Fibroblast of lung (primary cell): ENCODE results near the gene SLC1A1.

ENCODE experiments used
- EZH2 ChIP-seq: IDR thresholded peaks from 2 replicates; pipeline ENCODE4 v1.5.1; 2012; ENCODE audit warnings: low read length, control low read depth, mild to moderate bottlenecking; ENCODE audit errors: missing control alignments
- TF ChIP-seq, protein P1 (sequence below), 2 donors: IDR thresholded peaks in 1 of 2; conservative IDR thresholded peaks in 1 of 2; 1 replicate in 1 of 2; 2 replicates in 1 of 2; pipeline ENCODE4 v1.5.1; 2011 to 2012; ENCODE audit warnings: low read length in 2 of 2, control low read depth in 1 of 2, inconsistent platforms in 1 of 2, low read depth in 1 of 2, mild to moderate bottlenecking in 1 of 2

- TF ChIP-seq, protein P1, sequence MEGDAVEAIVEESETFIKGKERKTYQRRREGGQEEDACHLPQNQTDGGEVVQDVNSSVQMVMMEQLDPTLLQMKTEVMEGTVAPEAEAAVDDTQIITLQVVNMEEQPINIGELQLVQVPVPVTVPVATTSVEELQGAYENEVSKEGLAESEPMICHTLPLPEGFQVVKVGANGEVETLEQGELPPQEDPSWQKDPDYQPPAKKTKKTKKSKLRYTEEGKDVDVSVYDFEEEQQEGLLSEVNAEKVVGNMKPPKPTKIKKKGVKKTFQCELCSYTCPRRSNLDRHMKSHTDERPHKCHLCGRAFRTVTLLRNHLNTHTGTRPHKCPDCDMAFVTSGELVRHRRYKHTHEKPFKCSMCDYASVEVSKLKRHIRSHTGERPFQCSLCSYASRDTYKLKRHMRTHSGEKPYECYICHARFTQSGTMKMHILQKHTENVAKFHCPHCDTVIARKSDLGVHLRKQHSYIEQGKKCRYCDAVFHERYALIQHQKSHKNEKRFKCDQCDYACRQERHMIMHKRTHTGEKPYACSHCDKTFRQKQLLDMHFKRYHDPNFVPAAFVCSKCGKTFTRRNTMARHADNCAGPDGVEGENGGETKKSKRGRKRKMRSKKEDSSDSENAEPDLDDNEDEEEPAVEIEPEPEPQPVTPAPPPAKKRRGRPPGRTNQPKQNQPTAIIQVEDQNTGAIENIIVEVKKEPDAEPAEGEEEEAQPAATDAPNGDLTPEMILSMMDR (conservative IDR thresholded peaks at IDR 0.05 in 1 of 2, IDR thresholded peaks at IDR 0.05 in 1 of 2; ENCODE audit: low read depth in 1 of 2, low read length in 2 of 2), result no peak
- TF ChIP-seq EZH2, result no peak
Observed at GRCh38 chr9:4508907-4509589, 18.8 kb downstream of the SLC1A1 start.
